Activated naive CD4-positive, alpha-beta T cell treated with anti-CD3 and anti-CD28 coated beads for 36 hours (primary cell): ENCODE results near the gene PRR5L. TPM values are rescaled to one million over a fixed set of nuclear protein-coding genes. Genes with fewer than 3 reads are reported as not detected.
A peak's percentile ranks its signal among the peaks of the same experiment; 100 is the strongest.
"Not testable (repeated sequence)": the region's sequence is repeated elsewhere in the genome, so short reads cannot be mapped to it uniquely, and the experiment has no call there.

Experiments
- CTCF ChIA-PET: fragments of 350-600 bp; sonication (Branson Sonifier 250); formaldehyde crosslinking; loops from one replicate; lab custom pipeline; 2021; ENCODE audit warnings: antibody characterized with exemption; lab: Charles Lee
- DNase-seq: peaks from one replicate; pipeline ENCODE4 v3.0.0-alpha.2; 2020
- H3K27ac Mint-ChIP-seq: one replicate; pipeline ENCODE4 v1.8.0; 2021; ENCODE audit warnings: mild to moderate bottlenecking, mixed read lengths
- H3K27me3 Mint-ChIP-seq: one replicate; pipeline ENCODE4 v1.8.0; 2021; ENCODE audit warnings: low read depth, mixed read lengths
- H3K36me3 Mint-ChIP-seq: one replicate; pipeline ENCODE4 v1.8.0; 2021; ENCODE audit warnings: low read depth, mixed read lengths
- H3K4me1 Mint-ChIP-seq: one replicate; pipeline ENCODE4 v1.8.0; 2021; ENCODE audit warnings: low read depth, mixed read lengths
- H3K4me3 Mint-ChIP-seq: one replicate; pipeline ENCODE4 v1.8.0; 2021; ENCODE audit warnings: mild to moderate bottlenecking, moderate library complexity, mixed read lengths
- H3K9me3 Mint-ChIP-seq: one replicate; pipeline ENCODE4 v1.8.0; 2021; ENCODE audit warnings: mixed read lengths
- intact Hi-C: fragments of 100-400 bp; cut with micrococcal nuclease; formaldehyde crosslinking; loops from one replicate; pipeline ENCODE4 v1.15.1; 2023
- total RNA-seq, 2 experiments: library from RNA; stranded (reverse); gene quantifications; one replicate each; pipeline ENCODE4 v1.2.3, GENCODE V29; 2021

PRR5L gene
- total RNA-seq, 2 experiments from 2014 or later: 11.2 to 13.1 TPM

- Mint-ChIP-seq H3K27me3 (no peaks in the 10 kb centered on the region), H3K4me3 (peak within 1 kb of the TSS; percentile 97), H3K36me3 (no peaks in the 10 kb centered on the region), H3K27ac (peak within 1 kb of the TSS; percentile 90), H3K9me3 (peaks cover 3% of the 10 kb centered on the region), H3K4me1 (peaks cover 30% of the 10 kb centered on the region)
- DNase-seq: peak; percentile 91
- CTCF ChIA-PET: interaction anchor here (0.6 to 3.2 kb wide), 16 partner anchors 10 to 890 kb away, joined by 3 to 18 read pairs (median 3); partner anchors contain the start of gene PRR5L
- intact Hi-C loops: loop anchor here (1.0 to 10.0 kb wide), 7 partner anchors 18 to 848 kb away; partner anchors contain the start of genes COMMD9, LDLRAD3 and TRIM44
These were observed 213.9 kb downstream of the PRR5L start, which contains the start of gene TRAF6 for GRCh38 chr11:36509694-36510593. Gene TRAF6 (minus strand): TSS chr11:36510272. CDS start chr11:36501515, 8,757 bp downstream.

- Mint-ChIP-seq H3K4me1 (peaks cover 26% of the 10 kb centered on the region), H3K27me3 (no peaks in the 10 kb centered on the region), H3K36me3 (no peaks in the 10 kb centered on the region), H3K4me3 (peak overlapping the region; percentile 97), H3K27ac (peak overlapping the region; percentile 90), H3K9me3 (peaks cover 3% of the 10 kb centered on the region)
- no peak for DNase-seq
- CTCF ChIA-PET: interaction anchor here (0.7 to 3.2 kb wide), 10 partner anchors 11 to 891 kb away, joined by 3 to 18 read pairs (median 3); partner anchors contain the start of gene PRR5L
- intact Hi-C loops: loop anchor here (1.0 to 2.0 kb wide), 4 partner anchors 112 to 848 kb away; partner anchors contain the start of genes COMMD9 and TRIM44
These were observed 214.5 kb downstream of the PRR5L start for GRCh38 chr11:36510594-36510942.

- H3K4me3 Mint-ChIP-seq: peak overlapping the region; percentile 97
- peaks cover 21% of the 10 kb centered on the region for H3K4me1 Mint-ChIP-seq
- not testable (repeated sequence) for H3K27me3 Mint-ChIP-seq, H3K27ac Mint-ChIP-seq, H3K9me3 Mint-ChIP-seq, H3K36me3 Mint-ChIP-seq, DNase-seq
- intact Hi-C loops: loop anchor here (2.0 kb wide), 2 partner anchors 112 to 236 kb away; no protein-coding TSS in a partner anchor
- CTCF ChIA-PET: interaction anchor here (0.7 to 3.2 kb wide), 8 partner anchors 18 to 219 kb away, joined by 3 to 18 read pairs (median 3); partner anchors contain the start of gene PRR5L
These were observed 215.0 kb downstream of the PRR5L start for GRCh38 chr11:36511062-36511461.

- Mint-ChIP-seq H3K4me1 (peaks cover 18% of the 10 kb centered on the region), H3K27me3 (peaks cover 3% of the 10 kb centered on the region), H3K27ac (no peak overlapping the region), H3K36me3 (no peaks in the 10 kb centered on the region), H3K9me3 (peaks cover 3% of the 10 kb centered on the region), H3K4me3 (no peak overlapping the region)
- intact Hi-C loops: no loop called here
- DNase-seq: no peak
- CTCF ChIA-PET: interaction anchor here (0.7 to 0.8 kb wide), 2 partner anchors 34 to 162 kb away, joined by 3 to 4 read pairs; no protein-coding TSS in a partner anchor
These were observed 215.9 kb downstream of the PRR5L start for GRCh38 chr11:36512016-36512415.

GRCh38 chr11:36513965-36514364, 217.9 kb downstream of the PRR5L start:
- CTCF ChIA-PET: interaction anchor here (0.6 to 2.0 kb wide), 3 partner anchors 21 to 222 kb away, joined by 5 to 8 read pairs (median 5); no protein-coding TSS in a partner anchor
- H3K36me3 Mint-ChIP-seq: no peaks in the 10 kb centered on the region
- H3K4me3 Mint-ChIP-seq: no peak overlapping the region
- intact Hi-C loops: no loop called here
- no peak overlapping the region for H3K27ac Mint-ChIP-seq
- H3K4me1 Mint-ChIP-seq: peaks cover 8% of the 10 kb centered on the region
- H3K9me3 Mint-ChIP-seq: peaks cover 3% of the 10 kb centered on the region
- peaks cover 3% of the 10 kb centered on the region for H3K27me3 Mint-ChIP-seq
- DNase-seq: no peak

Other genes starting within 250 kb of the PRR5L start
- gene COMMD9, start 6.9 kb upstream of the PRR5L start, total RNA-seq: 10 to 100 TPM; 28.9 to 30.9 TPM
- 1 to 10 TPM; 8.3 to 8.7 TPM for gene TRAF6, start 214.0 kb downstream of the PRR5L start, total RNA-seq